GM19025 (cell line): ENCODE measurements around the gene PLEK2.
"Not testable (repeated sequence)": the region's sequence is repeated elsewhere in the genome, so short reads cannot be mapped to it uniquely, and the experiment has no call there.

ENCODE experiments used
- ATAC-seq: cut with Tn5 transposase; IDR thresholded peaks from one replicate; pipeline ENCODE4 v1.9.1; 2021; ENCODE audit warnings: mild to moderate bottlenecking, low read depth, moderate library complexity; ENCODE audit not compliant: unreplicated experiment

PLEK2 gene

GRCh38 chr14:67429510-67430205, 17.7 kb upstream of the PLEK2 start:
- ATAC-seq = no peak

DNA sequence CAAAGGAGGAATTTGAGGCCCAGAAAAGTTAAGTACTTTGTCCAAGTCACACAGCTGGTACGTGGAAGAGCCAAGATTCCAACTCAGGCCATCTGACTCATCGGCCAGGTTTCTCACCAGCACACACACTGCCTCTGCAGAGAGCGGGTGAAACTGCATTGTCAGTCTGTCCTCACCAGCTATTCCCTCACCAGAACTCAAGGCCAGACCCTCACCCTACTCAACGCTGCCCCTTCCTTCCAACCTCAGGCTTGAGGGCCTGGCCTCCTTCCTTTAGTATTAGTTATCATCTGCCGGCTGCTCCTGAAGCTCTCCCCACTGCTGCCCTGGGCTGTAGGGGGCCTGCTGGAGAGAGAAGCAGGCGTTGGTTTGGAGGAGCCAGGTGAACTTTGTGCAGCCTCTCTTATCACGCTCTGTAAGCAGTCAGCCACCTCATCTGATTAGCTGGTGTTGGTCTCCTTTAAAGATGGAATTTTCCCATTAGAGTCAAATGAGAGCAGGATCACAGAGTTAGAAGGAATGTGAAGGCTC, 16.6 kb upstream of the PLEK2 start:
- no peak for ATAC-seq

DNA sequence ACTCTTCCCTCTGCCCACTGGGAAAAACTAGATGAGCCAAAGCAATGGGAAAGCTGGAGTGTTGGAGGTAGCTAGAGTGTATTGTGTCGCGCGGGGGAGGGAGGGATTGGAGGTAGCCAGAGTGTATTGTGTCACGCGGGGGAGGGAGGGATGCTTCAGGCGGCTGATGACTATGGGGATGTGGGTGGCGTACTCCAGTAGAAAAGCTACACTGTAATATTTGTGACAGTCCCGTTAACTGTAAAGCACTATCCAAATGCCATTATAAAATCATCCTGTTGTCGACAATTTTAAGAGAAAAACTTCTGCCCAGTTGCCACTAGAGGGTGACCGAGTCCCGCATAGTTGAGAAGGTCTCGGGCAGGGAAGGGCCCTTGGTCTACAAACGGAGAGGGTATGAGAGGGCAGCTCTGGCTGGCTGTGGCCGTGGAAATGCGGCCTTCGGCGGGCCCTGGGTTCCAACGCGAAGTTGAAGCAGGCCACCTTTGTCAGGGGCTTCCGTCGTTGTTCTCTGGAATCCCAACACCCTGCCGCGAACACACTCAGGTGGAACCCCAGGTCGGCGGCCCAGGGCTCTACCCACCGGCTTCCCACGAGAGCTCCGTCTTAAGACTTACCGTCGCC, 15.1 kb upstream of the PLEK2 start:
- no peak for ATAC-seq

GRCh38 chr14:67426161-67426560, 14.2 kb upstream of the PLEK2 start:
- ATAC-seq = no peak

GRCh38 chr14:67425608-67426007, 13.6 kb upstream of the PLEK2 start:
- ATAC-seq = no peak

DNA sequence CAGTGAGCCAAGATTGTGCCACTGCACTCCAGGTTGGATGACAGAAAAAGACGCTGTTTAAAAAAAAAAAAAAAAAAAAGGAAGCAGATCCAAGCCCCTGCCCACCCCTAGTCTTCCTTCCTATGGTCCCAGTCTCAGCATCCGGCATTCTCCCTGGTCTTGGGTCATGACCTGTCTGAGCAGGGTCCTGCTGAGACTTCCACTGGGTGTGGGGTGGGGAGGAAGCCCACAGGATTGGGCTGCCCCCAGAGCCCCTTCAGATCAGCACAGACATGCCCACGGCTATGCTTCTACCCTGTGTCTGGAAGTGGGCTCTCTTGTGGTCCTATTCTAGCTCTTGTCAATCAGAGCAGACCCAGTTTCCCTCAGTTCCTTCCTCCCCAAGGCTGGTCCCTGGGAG, 12.6 kb upstream of the PLEK2 start:
- ATAC-seq = no peak

- no peak for ATAC-seq
These were observed 11.5 kb upstream of the PLEK2 start for GRCh38 chr14:67423424-67423823.

DNA sequence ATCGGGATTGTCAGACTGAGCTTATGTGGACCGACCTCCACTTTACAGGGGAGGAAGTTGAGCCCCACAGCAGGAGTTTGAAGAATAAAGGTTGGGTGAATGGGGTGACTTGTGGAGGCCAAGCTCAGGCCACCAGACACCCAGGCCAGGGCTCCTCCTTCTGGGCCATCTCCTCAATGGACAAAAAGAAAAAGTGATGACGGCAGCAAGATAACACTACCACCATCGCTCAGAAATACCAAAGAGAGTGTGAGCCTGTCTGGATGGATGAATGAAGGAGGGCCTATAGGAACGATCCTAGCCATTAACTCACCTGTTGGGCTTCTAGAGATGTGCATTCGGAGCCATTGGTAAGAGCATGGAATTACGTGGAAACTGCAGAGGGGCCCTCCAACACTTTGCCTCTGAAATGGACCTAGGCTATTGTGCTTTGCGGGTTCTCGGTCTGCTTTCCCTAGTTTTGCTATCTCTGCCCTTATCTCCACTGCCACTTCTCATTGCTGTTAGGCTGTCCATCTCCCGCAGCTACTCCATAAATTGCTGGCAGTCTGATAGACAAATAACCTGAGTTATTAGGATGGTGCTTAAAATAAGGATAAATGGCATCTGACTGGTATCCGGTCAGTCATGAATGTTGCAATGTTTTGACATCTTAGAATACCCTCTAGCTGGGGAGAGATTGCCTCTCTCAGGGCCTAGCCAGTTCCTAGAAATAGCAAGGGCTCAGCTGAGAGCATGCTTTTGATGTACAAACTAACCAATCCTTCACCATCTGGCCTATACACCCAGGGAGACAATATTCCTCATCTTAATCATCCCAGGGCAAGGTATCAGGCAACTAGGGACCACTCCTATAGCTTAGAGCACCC, 9.6 kb upstream of the PLEK2 start:
- ATAC-seq = no peak

DNA sequence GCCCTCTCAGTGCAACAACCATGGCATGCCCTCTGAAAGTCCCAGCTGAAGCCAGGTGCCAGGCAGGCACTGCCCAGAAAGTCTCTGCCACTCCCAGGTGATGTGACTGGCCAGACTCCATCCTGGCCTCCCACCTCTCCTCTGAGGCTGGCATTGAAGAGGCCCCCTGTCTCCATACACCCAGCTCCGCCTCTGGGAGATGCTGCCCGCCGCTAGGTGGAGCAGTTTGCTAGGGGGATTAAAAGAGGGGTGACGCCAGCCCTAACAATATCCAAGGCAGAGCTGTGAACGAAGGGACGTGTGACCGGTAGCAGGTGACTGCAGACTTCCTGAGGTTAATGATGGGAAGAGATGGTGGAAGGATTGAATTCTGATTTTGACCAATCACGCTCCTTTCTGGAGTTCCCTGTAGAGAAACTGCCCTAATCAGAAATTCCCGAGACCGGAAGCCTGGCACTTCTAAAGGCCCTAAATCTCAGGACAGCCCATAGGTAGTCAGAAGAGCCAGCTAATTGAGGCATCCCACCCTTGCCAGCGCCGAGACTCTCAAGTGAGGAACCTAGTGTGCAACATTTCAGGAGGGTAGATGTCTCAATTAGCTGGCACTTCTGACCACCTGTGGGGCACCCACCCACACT, 8.3 kb upstream of the PLEK2 start:
- no peak for ATAC-seq

- no peak for ATAC-seq
These were observed 6.6 kb upstream of the PLEK2 start for GRCh38 chr14:67418401-67419191.

- no peak for ATAC-seq
These were observed 5.7 kb upstream of the PLEK2 start for GRCh38 chr14:67417633-67418032.

DNA sequence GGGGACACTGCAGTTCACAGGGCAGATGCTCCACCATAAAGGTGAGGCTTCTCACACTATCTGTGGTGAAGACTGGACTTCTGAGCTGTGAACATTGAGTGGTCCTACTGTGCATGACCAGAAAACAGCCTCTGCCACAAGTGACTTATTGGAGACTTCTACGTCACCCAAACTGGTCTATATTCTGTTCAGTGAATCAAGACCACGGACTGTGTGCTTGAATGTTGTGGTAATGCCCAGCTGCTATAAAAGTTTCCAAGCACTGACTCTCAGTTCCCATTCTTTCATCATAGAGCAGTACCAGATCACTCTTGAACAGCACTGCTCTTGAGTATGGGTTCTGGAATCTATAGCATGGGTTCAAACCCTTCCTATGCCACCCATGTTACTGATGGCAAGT, 4.8 kb upstream of the PLEK2 start:
- ATAC-seq = no peak

GRCh38 chr14:67416085-67416484, 4.1 kb upstream of the PLEK2 start:
- ATAC-seq = no peak

GRCh38 chr14:67415610-67416009, 3.6 kb upstream of the PLEK2 start:
- not testable (repeated sequence) for ATAC-seq

DNA sequence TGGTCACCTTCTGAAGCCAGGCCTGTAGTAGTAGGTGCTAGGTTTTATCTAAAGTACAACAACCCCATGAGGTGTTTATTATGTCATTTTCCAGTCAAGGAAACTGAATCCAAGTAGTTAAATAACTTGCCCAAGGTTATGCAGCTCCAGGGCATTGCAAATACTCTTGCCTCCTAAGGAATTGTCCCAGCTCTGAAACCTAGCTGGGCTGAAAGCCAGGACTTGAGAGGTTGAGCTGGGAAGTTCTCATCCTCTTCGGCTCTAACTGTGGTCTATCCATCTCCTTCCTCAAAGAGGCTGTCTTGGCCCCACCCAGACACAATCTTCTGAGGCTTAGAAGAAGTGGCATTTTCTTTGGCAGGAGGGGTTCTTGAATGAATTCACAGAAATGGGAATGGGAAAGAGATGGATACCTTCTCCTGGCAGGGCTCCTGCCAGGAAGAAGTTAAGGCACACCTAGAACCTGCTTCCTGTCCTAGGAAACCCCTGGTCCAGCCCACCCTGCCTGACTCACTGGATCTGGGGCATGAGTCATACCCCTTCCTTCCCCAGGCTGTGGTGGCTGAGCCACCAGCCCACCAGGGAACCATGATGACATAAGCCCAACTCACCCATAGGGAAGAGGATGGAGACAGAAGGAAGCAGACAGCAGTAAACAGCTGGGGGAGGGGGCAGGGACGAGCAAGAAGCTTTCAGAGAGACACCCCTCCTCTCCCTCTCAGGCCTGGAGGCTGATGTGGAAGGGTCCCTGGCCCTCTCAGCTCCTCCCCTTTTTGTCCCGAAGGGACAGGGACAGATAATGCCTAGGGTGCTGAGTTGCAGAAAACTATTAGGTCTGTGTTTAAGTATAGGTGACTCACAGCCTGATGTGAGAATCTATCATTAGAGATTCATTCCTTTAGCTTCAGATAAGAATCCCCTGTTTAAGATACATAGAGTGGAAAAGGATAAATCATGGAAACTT, 2.1 kb upstream of the PLEK2 start:
- no peak for ATAC-seq

DNA sequence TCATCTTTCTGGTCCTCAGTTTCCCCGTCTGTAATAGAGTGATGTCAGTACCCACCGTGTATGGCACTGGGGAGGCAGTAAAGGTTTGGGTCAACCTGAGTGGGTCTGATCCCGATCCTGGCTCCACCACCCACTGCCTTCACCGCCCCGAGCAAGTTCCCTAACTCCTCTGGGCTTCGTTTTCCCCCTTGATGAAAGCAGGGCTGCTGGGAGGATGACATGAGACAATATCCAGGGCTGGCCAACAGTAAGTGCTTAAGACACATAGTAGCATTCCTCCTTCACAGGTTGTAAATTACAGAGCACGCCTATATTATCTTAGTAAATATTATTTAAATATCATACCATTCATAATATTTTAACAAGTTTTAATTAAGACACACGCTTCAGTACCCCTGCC, 595 bp downstream of the PLEK2 start:
- no peak for ATAC-seq

DNA sequence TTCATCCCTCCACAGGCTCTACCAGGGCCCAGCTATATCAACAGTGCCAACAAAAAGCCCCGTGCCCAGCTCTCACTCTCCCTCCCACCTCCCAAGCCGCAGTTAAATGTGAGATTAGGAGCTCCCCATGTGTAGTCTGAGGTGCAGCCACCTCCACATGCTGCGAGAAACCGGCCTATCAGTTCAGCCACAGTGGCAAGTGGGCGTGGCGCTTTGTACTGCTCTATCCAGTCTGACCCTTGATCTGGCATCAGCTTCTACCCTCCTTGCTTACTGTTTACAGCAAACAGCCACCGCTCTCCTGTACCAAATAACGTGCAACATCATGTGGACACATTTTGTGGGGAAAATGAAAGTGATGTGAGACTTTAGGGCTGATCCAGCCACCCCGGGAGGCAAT, 1.7 kb downstream of the PLEK2 start:
- ATAC-seq = no peak

- no peak for ATAC-seq
These were observed 2.5 kb downstream of the PLEK2 start for GRCh38 chr14:67409461-67409860.
